ENCODE measurements around the gene BORCS5.

The BORCS5 gene

DNA sequence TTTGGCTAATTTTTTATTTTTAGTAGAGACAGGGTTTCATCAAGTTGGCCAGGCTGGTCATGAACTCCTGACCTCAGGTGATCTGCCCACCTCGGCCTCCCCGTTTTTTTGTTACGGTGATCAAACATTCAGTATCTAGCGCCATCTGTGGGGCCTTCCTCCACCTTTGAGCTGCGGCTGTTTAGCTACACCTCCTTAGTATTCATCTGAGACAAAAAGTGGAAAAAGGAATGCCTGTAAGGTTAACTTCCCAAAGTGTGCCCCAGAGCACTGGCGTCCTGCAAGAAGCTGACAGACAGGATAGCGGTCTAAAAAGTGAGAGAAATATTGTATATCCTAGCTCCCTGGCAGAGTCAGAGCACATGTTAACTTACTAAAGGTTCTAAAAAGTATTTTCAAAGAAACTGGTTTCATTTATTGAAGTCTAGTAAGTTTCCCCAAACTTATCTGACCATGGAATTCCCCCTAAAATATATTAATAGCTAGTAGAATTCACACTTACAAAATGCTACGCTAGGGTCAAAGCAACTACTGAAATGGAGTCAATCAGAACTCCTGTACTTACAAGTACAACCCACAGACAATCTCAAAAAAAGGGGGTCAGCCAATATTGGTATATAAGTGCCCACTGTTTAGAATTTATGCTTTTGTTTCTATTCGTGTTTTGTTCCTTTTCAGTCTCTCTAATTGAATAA lies 146.7 kb downstream of the BORCS5 start:
- Histone ChIP-seq H3K9ac (ENCODE audit: low read length) (no peak overlapping the region), H4K20me1 (ENCODE audit: insufficient read depth, low read length) (no peaks in the 10 kb centered on the region), H3K36me3 (ENCODE audit: insufficient read depth, low read length) (no peaks in the 10 kb centered on the region), H3K9me2 (ENCODE audit: low read depth, low read length) (no peaks in the 10 kb centered on the region), H3K4me2 (ENCODE audit: low read length) (no peak overlapping the region), H3F3A (ENCODE audit: insufficient read depth, low read length) (no peaks in the 10 kb centered on the region; the same call in 1 of the 2 replicates), H3K4me1 (ENCODE audit: insufficient read depth, low read length, severe bottlenecking) (peaks cover 16% of the 10 kb centered on the region), H2AFZ (ENCODE audit: low read length) (no peak overlapping the region), H3K27me3 (ENCODE audit: insufficient read depth, low read length) (no peaks in the 10 kb centered on the region), H3K9me3 (ENCODE audit: low read length) (no peaks in the 10 kb centered on the region), H3K79me2 (ENCODE audit: insufficient read depth, low read length) (no peaks in the 10 kb centered on the region), H3K27ac (ENCODE audit: low read depth, low read length, poor library complexity, severe bottlenecking) (no peak overlapping the region), H3K4me3 (ENCODE audit: low read depth, low read length, poor library complexity, severe bottlenecking) (no peak overlapping the region)
- TF ChIP-seq, protein P1, sequence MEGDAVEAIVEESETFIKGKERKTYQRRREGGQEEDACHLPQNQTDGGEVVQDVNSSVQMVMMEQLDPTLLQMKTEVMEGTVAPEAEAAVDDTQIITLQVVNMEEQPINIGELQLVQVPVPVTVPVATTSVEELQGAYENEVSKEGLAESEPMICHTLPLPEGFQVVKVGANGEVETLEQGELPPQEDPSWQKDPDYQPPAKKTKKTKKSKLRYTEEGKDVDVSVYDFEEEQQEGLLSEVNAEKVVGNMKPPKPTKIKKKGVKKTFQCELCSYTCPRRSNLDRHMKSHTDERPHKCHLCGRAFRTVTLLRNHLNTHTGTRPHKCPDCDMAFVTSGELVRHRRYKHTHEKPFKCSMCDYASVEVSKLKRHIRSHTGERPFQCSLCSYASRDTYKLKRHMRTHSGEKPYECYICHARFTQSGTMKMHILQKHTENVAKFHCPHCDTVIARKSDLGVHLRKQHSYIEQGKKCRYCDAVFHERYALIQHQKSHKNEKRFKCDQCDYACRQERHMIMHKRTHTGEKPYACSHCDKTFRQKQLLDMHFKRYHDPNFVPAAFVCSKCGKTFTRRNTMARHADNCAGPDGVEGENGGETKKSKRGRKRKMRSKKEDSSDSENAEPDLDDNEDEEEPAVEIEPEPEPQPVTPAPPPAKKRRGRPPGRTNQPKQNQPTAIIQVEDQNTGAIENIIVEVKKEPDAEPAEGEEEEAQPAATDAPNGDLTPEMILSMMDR (IDR thresholded peaks at IDR 0.05; ENCODE audit: low read length) = peak; percentile 32; the same call in 1 of the 2 replicates
- TF ChIP-seq EZH2 (IDR thresholded peaks at IDR 0.05; ENCODE audit: borderline replicate concordance, low read length) = no peak

DNA sequence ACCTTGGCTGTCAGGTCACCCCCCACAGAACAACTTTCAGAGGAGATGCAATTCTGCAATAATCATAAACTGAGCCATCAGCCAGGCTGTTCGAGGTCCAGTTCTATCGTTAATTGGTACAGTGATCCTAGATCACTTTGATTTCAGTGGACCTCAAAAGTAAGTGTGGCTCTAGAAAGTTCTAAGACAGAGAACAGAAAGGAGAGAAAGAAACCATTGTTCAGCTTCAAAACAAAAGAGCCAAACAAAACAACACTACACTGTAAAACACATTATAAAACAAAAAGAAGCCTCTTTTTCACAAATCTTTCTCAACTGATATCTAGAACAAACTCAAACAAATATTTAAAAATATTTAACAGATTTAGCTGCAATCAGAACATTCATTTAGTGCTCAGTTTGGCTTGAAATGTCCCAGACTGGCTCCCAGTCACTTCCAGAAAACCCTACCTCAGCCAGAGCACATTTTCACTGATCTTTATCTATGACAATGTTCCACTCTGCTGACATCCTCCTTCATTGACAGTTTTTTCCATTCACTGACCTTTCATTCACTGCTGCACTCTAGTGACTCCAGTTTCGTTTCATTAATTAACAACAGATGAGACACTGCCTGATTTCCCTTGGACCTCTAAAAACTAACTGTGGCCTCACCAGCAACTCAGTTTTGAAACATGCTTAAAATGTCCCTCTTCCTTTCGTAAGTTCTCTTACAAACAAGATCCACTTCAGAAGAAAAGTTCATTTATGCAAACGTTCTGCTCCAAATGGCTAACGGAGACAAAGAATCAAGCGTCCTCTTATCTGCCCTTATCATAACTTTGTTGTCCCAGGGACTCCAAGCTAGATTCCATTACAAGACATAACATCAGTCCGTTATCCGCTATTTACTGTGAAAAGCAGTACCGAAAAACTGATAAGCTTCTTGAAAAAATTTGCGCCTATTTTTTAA lies 148.9 kb downstream of the BORCS5 start:
- Histone ChIP-seq H3K27ac (ENCODE audit: low read depth, low read length, poor library complexity, severe bottlenecking) (no peak overlapping the region), H3K9me2 (ENCODE audit: low read depth, low read length) (no peaks in the 10 kb centered on the region), H4K20me1 (ENCODE audit: insufficient read depth, low read length) (no peaks in the 10 kb centered on the region), H2AFZ (ENCODE audit: low read length) (no peak overlapping the region), H3K4me3 (ENCODE audit: low read depth, low read length, poor library complexity, severe bottlenecking) (no peak overlapping the region), H3K36me3 (ENCODE audit: insufficient read depth, low read length) (no peaks in the 10 kb centered on the region), H3K79me2 (ENCODE audit: insufficient read depth, low read length) (no peaks in the 10 kb centered on the region), H3K27me3 (ENCODE audit: insufficient read depth, low read length) (no peaks in the 10 kb centered on the region), H3K4me1 (ENCODE audit: insufficient read depth, low read length, severe bottlenecking) (peaks cover 16% of the 10 kb centered on the region), H3K4me2 (ENCODE audit: low read length) (0 out of 2 replicates have a peak overlapping the region, but pooled peaks have one; percentile 7), H3K9me3 (ENCODE audit: low read length) (no peaks in the 10 kb centered on the region), H3K9ac (ENCODE audit: low read length) (no peak overlapping the region), H3F3A (ENCODE audit: insufficient read depth, low read length) (no peaks in the 10 kb centered on the region; the same call in 1 of the 2 replicates)
- TF ChIP-seq, protein P1 (IDR thresholded peaks at IDR 0.05; ENCODE audit: low read length) = no peak
- no peak for TF ChIP-seq EZH2 (IDR thresholded peaks at IDR 0.05; ENCODE audit: borderline replicate concordance, low read length)

DNA sequence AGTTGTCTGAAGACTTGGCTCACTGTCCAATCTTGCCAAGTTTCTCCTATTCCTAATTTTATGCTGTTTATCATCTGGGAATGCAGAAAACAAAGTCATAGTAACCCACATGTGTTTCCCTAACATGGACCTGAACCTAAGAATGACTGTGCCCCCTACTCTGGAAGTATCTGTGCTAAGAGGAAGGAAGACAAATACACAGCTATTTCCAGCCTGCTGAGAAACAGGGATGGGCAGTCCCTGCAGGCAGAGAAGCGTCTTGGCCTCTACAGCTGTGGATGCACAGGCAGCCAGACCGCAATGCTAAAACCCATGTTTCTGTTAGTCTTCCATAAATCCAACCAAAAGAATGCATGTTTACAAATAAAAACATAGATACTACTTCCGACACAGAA lies 149.6 kb downstream of the BORCS5 start:
- no peak overlapping the region for H3K4me2 ChIP-seq (ENCODE audit: low read length)
- no peak overlapping the region for H3K4me3 ChIP-seq (ENCODE audit: low read depth, low read length, poor library complexity, severe bottlenecking)
- H3K27me3 ChIP-seq (ENCODE audit: insufficient read depth, low read length) = no peaks in the 10 kb centered on the region
- TF ChIP-seq EZH2 (IDR thresholded peaks at IDR 0.05; ENCODE audit: borderline replicate concordance, low read length) = no peak
- TF ChIP-seq, protein P1 (IDR thresholded peaks at IDR 0.05; ENCODE audit: low read length) = no peak
- no peaks in the 10 kb centered on the region for H3K79me2 ChIP-seq (ENCODE audit: insufficient read depth, low read length)
- H2AFZ ChIP-seq (ENCODE audit: low read length) = no peak overlapping the region
- no peak overlapping the region for H3K9ac ChIP-seq (ENCODE audit: low read length)
- no peaks in the 10 kb centered on the region; the same call in 1 of the 2 replicates for H3F3A ChIP-seq (ENCODE audit: insufficient read depth, low read length)
- H3K9me2 ChIP-seq (ENCODE audit: low read depth, low read length) = no peaks in the 10 kb centered on the region
- H3K27ac ChIP-seq (ENCODE audit: low read depth, low read length, poor library complexity, severe bottlenecking) = no peak overlapping the region
- H4K20me1 ChIP-seq (ENCODE audit: insufficient read depth, low read length) = no peaks in the 10 kb centered on the region
- H3K4me1 ChIP-seq (ENCODE audit: insufficient read depth, low read length, severe bottlenecking) = peaks cover 16% of the 10 kb centered on the region
- H3K36me3 ChIP-seq (ENCODE audit: insufficient read depth, low read length) = no peaks in the 10 kb centered on the region
- no peaks in the 10 kb centered on the region for H3K9me3 ChIP-seq (ENCODE audit: low read length)

Data from OCI-LY1 (cell line).